ENCODE results near the gene KRT80. TPM values are rescaled to one million over a fixed set of nuclear protein-coding genes. Genes with fewer than 3 reads are reported as not detected.

Gene KRT80
- total and polyA plus RNA-seq, 8 donors = 4.8 to 18.3 (median 8.6) TPM

DNA sequence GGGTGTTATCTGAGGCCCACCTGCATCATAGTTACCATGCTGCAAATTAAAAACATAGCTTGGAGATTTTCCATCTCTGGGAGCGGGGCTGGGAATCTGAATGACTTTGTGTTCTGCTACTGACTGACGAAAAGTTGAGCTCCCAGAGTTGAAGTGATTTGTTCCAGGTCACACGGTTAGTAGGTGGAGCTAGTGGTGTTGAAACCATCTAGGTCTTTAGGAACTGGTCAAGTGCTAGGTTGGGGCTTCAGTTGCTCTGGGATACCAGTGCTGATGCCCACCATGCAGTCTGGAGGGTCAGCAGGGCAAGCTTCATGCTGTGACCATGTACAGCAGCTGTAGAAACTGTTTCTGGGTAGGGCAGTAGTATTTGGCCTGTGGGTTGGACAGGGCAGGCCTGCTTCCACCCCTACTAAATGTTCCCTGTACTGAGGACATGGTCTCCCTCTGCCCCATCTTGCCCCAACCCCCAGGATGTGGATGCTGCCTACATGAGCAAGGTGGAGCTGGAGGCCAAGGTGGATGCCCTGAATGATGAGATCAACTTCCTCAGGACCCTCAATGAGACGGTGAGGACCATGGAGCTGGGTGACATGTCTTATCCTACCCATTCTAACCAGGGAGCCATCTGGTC, 46.5 kb upstream of the KRT80 start:
- Histone ChIP-seq H3K27me3 (no peaks in the 10 kb centered on the region), H3K4me3 (no peak overlapping the region), H3K27ac (no peak overlapping the region), H3K9me3 (no peaks in the 10 kb centered on the region), H3K36me3 (no peaks in the 10 kb centered on the region), H3K4me1 (peaks cover 15 to 32% (median 20%) of the 10 kb centered on the region in 3 donors)
- WGBS, 2 donors = 86 to 90% methylated on average over 4 of the region's 4 CpGs
- TF ChIP-seq, protein P1, sequence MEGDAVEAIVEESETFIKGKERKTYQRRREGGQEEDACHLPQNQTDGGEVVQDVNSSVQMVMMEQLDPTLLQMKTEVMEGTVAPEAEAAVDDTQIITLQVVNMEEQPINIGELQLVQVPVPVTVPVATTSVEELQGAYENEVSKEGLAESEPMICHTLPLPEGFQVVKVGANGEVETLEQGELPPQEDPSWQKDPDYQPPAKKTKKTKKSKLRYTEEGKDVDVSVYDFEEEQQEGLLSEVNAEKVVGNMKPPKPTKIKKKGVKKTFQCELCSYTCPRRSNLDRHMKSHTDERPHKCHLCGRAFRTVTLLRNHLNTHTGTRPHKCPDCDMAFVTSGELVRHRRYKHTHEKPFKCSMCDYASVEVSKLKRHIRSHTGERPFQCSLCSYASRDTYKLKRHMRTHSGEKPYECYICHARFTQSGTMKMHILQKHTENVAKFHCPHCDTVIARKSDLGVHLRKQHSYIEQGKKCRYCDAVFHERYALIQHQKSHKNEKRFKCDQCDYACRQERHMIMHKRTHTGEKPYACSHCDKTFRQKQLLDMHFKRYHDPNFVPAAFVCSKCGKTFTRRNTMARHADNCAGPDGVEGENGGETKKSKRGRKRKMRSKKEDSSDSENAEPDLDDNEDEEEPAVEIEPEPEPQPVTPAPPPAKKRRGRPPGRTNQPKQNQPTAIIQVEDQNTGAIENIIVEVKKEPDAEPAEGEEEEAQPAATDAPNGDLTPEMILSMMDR (IDR thresholded peaks at IDR 0.05) = no peak
- intact Hi-C loops (cut with DNase I) = no loop called here
- FAIRE-seq (no peak), DNase-seq (peak in 1 of 6 donors; percentile 16), ATAC-seq (no peak)

DNA sequence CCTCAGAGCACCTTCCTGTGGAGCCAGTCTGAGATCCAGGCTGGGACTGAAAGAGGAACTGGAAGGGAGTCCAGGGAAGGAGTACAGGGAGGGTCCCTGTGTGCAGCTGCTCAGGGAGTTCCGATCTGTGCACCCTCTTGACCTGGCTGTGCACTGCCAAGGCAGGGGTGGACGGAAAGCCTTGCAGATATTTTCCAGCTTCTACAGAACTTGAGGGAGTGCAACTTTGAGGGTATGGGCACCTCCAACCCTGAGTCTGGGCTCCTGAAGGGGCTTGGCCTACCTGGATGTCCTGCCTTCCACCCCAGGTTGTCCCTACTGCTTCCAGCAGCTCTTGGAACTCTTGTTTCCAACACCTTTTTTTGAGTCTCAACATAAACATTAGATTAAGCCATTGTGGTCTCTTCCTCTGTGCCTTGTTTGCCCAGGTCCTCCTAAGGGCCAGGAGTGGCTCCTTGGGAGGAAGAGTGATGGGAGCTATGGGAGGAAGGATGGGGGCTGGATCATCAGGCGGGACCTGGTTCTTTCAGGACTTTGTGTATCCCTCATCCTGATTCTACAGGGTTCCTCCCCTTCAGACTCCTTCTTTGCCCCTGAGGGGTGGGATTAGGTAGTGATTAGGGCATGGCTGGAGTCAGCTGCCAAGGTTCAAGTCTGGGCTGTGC, 44.7 kb upstream of the KRT80 start:
- TF ChIP-seq, protein P1 (IDR thresholded peaks at IDR 0.05) = no peak
- DNase-seq (peak in 2 of 6 donors; percentile 28 to 44), ATAC-seq (peak in 2 of 4 donors; percentile 2 to 4), FAIRE-seq (no peak)
- WGBS, 2 donors = 82 to 84% methylated on average over 3 of the region's 3 CpGs
- H3K27me3 ChIP-seq = no peaks in the 10 kb centered on the region
- H3K36me3 ChIP-seq = no peaks in the 10 kb centered on the region
- H3K9me3 ChIP-seq = no peaks in the 10 kb centered on the region
- H3K27ac ChIP-seq = peak overlapping the region in 2 of 4 donors; percentile 69 to 78
- intact Hi-C loops (cut with DNase I) = no loop called here
- no peak overlapping the region for H3K4me3 ChIP-seq
- H3K4me1 ChIP-seq = peaks cover 9 to 29% (median 24%) of the 10 kb centered on the region in 3 donors

DNA sequence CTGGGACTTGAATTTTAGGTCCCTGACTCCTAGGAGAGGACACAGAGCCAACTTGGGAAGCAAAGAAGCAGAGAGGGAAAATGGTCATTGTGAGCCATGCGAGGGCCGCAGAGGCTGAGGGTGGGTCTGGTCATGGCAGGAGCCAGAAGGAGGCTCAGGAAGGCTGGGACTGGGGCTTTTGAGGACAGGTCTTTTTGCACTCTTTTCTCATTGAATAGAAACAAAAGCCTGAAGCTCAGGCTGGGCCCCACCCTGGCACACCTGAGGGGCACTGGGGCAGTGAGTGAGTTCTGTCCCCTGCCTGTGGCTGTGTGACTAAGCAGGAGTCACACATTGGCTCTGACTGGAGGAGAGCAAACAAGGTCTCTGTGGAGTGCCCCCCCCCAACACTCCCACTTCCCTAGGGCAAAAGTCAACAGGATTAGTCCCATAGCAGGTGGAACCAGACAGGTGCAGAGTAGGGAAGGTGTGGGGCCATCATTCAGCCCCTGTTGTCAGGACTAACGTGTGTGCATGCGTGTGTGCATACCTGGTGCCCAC, 44.1 kb upstream of the KRT80 start:
- H3K27me3 ChIP-seq = no peaks in the 10 kb centered on the region
- peak; percentile 74 to 87 (median 80) for ATAC-seq
- H3K4me1 ChIP-seq = peaks cover 13 to 33% (median 30%) of the 10 kb centered on the region in 3 donors
- no peak for FAIRE-seq
- DNase-seq = peak in 5 of 6 donors; percentile 65 to 85 (median 80)
- peak overlapping the region in 2 of 4 donors; percentile 69 to 78 for H3K27ac ChIP-seq
- no peak overlapping the region for H3K4me3 ChIP-seq
- TF ChIP-seq, protein P1 (IDR thresholded peaks at IDR 0.05) = no peak
- 56 to 61% methylated on average over 4 of the region's 4 CpGs for WGBS, 2 donors
- H3K9me3 ChIP-seq = no peaks in the 10 kb centered on the region
- H3K36me3 ChIP-seq = no peaks in the 10 kb centered on the region
- intact Hi-C loops (cut with DNase I) = no loop called here

DNA sequence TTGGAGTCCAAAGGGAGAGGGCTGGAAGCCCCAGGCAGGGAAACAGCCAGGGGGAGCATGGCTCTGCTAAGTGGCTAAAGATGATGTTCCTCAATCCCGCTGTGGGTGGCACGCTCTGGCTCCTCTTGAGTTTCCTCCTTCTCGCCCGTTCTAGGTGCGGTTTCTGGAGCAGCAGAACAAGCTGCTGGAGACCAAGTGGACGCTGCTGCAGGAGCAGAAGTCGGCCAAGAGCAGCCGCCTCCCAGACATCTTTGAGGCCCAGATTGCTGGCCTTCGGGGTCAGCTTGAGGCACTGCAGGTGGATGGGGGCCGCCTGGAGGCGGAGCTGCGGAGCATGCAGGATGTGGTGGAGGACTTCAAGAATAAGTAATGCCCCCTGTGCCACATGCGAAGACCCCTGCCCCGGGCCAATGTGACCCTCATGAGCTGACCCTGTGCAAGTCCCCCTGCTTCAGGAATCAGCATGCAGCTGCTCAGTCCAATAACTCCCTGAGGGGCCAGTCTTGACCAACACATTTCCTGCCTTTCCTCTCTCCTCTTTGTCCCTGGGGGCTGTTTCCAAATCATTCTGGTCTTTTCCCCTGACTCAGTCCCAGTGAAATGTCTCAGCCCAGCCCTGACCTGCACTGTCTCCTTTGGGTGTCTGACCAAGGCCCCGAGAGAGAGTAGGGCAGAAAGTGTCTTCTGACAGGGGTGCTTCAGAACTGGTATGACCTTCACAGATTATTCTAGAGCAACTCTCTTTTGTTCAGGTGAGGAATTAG, 43.4 kb upstream of the KRT80 start:
- Histone ChIP-seq H3K27me3 (no peaks in the 10 kb centered on the region), H3K27ac (peak overlapping the region in 2 of 4 donors; percentile 69 to 78), H3K4me3 (peak overlapping the region in 1 of 4 donors; percentile 39), H3K36me3 (no peaks in the 10 kb centered on the region), H3K9me3 (no peaks in the 10 kb centered on the region), H3K4me1 (peaks cover 16 to 40% (median 35%) of the 10 kb centered on the region in 3 donors)
- DNase-seq (peak in 2 of 6 donors; percentile 37 to 56), FAIRE-seq (no peak), ATAC-seq (no peak)
- 93 to 96% methylated on average over 15 of the region's 15 CpGs for WGBS, 2 donors
- intact Hi-C loops (cut with DNase I) = no loop called here
- TF ChIP-seq, protein P1 (IDR thresholded peaks at IDR 0.05) = no peak

All from pancreas (tissue), 10 donors.